ENCODE data around the gene SH3RF2. TPM values are rescaled to one million over a fixed set of nuclear protein-coding genes. Genes with fewer than 3 reads are reported as not detected.

The SH3RF2 gene
- polyA plus RNA-seq, 1 donor from 2014 or later = not detected

DNA sequence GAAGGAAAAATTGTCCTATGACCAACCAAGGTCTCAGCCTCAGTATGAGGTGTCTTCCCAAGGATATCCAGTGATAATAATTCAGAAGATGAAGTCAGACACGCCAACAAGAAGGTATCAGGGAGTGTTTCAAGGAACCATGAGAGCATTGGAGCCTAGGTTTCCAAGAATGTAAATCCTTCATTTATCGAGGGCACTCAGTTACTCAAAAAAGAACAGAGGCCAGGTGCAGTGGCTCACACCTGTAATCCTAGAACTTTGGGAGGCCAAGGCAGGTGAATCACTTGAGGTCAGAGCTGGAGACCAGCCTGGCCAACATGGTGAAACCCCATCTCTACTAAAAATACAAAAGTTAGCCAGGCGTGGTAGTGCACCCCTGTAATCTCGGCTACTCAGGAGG, 98.2 kb downstream of the SH3RF2 start:
- Mint-ChIP-seq H3K9me3 (no peaks in the 10 kb centered on the region), H3K27ac (no peak overlapping the region), H3K4me3 (no peak overlapping the region), H3K36me3 (no peaks in the 10 kb centered on the region), H3K4me1 (no peaks in the 10 kb centered on the region), H3K27me3 (peaks cover 4% of the 10 kb centered on the region)

GRCh38 chr5:146039420-146039819, 103.0 kb downstream of the SH3RF2 start:
- H3K4me1 Mint-ChIP-seq = peaks cover 0 to 2% (median 2%) of the 10 kb centered on the region in 3 donors
- no peak overlapping the region for H3K27ac Mint-ChIP-seq
- no peak overlapping the region for H3K4me3 Mint-ChIP-seq
- no peaks in the 10 kb centered on the region for H3K9me3 Mint-ChIP-seq
- no peaks in the 10 kb centered on the region for H3K36me3 Mint-ChIP-seq
- no peaks in the 10 kb centered on the region for H3K27me3 Mint-ChIP-seq

DNA sequence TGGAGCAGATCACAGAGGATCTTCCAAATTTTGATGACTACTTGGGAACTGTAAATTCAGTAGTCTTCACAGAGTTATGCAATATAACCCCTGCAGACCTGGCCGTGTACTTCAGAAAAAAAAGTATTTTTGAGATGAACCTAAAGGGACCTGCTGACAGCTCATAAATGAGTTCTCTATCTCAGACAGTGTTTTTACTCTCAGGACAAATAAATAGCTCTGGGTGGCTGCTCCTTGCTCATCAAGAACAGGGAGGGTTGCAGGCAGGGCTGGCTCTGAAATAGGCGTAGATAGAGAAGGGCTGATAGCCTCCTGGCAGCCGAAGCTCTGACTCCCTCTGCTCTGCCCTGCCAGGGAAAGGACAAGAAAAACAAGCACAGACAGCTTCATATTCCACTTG, 104.1 kb downstream of the SH3RF2 start:
- Mint-ChIP-seq H3K4me3 (no peak overlapping the region), H3K27ac (no peak overlapping the region), H3K27me3 (no peaks in the 10 kb centered on the region), H3K9me3 (no peaks in the 10 kb centered on the region), H3K4me1 (peaks cover 0 to 2% (median 2%) of the 10 kb centered on the region in 3 donors), H3K36me3 (no peaks in the 10 kb centered on the region)

DNA sequence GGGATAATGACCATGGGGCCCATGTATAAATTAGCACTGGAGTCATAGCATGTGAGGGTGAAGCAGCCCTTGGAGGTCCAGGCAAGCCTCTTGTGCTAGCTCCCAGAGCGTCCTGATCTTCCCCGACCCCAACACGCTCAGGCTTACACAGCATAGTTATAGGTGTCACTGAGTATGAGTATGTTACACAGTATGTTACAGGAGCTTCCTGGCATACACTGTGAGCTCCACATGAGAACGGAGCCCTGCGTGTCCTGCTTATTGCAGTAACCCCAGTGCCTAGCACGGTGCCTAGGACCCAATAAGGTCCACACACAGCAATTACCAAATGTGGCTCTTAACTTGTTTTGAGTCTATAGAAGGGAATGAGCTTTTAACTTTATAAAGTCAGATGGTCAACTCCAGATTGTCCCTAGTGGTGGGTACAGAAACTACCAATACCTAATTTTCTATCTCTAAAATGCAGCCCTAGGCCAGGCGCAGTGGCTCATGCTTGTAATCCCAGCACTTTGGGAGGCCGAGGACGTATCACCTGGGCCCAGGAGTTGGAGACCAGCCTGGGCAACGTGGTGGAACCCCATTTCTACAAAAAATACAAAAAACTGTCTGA, 104.9 kb downstream of the SH3RF2 start:
- no peaks in the 10 kb centered on the region for H3K27me3 Mint-ChIP-seq
- no peak overlapping the region for H3K27ac Mint-ChIP-seq
- H3K9me3 Mint-ChIP-seq = no peaks in the 10 kb centered on the region
- H3K36me3 Mint-ChIP-seq = no peaks in the 10 kb centered on the region
- H3K4me3 Mint-ChIP-seq = peak overlapping the region in 1 of 4 donors; percentile 13
- H3K4me1 Mint-ChIP-seq = peaks cover 0 to 2% (median 2%) of the 10 kb centered on the region in 3 donors

DNA sequence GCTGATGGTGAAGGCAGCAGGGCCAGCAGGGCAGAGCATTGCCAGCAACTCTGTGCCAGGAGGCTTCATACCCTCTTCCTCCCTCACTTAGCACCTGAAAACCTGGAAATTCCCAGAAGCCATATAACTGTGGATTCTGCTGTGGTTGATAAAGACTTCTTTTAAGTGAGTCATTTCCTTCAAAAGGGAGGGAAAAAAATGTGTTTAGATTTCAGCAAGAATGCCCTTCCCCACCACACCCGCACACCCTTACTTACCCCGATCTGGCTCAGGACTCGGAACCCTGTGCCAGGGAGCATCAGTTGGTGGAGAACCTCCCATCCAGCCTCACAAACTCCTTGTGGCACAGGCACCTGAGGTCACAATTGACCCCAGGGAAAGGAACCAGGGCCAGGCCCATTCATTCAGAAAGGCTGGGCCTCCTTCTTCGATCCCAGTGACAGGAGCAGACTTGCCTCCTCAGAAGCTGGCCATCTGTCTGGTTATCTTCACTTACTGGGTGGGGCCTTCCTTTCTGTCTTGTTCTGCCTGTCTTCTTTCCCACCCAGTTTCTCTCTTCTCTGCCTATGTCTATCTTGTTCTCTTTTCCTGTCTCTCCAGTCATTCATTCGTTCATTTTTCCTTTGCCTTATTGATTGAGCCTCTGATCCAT, 106.4 kb downstream of the SH3RF2 start:
- no peak overlapping the region for H3K4me3 Mint-ChIP-seq
- no peak overlapping the region for H3K27ac Mint-ChIP-seq
- no peaks in the 10 kb centered on the region for H3K9me3 Mint-ChIP-seq
- peaks cover 0 to 2% (median 2%) of the 10 kb centered on the region in 3 donors for H3K4me1 Mint-ChIP-seq
- H3K36me3 Mint-ChIP-seq = no peaks in the 10 kb centered on the region
- H3K27me3 Mint-ChIP-seq = no peaks in the 10 kb centered on the region

GRCh38 chr5:146043722-146044121, 107.3 kb downstream of the SH3RF2 start:
- peaks cover 0 to 2% (median 2%) of the 10 kb centered on the region in 3 donors for H3K4me1 Mint-ChIP-seq
- H3K27me3 Mint-ChIP-seq = no peaks in the 10 kb centered on the region
- no peak overlapping the region for H3K4me3 Mint-ChIP-seq
- H3K9me3 Mint-ChIP-seq = no peaks in the 10 kb centered on the region
- no peaks in the 10 kb centered on the region for H3K36me3 Mint-ChIP-seq
- no peak overlapping the region for H3K27ac Mint-ChIP-seq

DNA sequence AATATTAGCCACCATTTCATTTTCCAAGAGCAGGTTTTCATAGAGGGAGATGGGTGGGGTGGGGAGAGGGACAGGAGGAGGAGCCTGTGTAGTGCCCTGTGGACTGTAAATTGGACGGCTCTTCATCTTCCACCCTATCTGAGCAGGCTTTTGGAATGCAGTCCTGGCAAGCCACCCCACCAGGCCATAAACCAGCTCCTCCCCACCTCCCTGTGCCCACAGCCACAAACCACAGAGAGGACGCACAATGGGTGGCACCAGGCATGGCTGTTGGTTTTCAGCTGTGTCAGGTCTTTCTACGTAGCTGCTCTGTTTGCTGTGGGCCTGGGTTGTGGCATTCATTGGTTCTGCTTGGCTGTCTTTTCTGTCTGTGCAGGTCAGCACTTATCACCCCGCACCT, 111.0 kb downstream of the SH3RF2 start:
- Mint-ChIP-seq H3K27me3 (peaks cover 4% of the 10 kb centered on the region), H3K4me3 (no peak overlapping the region), H3K4me1 (no peaks in the 10 kb centered on the region), H3K27ac (no peak overlapping the region), H3K36me3 (no peaks in the 10 kb centered on the region), H3K9me3 (peaks cover 0 to 4% (median 0%) of the 10 kb centered on the region in 3 donors)

GRCh38 chr5:146048994-146049703, 112.8 kb downstream of the SH3RF2 start:
- Mint-ChIP-seq H3K36me3 (no peaks in the 10 kb centered on the region), H3K4me3 (no peak overlapping the region), H3K27me3 (peaks cover 4% of the 10 kb centered on the region), H3K9me3 (peaks cover 0 to 4% (median 0%) of the 10 kb centered on the region in 3 donors), H3K27ac (no peak overlapping the region), H3K4me1 (no peaks in the 10 kb centered on the region)

DNA sequence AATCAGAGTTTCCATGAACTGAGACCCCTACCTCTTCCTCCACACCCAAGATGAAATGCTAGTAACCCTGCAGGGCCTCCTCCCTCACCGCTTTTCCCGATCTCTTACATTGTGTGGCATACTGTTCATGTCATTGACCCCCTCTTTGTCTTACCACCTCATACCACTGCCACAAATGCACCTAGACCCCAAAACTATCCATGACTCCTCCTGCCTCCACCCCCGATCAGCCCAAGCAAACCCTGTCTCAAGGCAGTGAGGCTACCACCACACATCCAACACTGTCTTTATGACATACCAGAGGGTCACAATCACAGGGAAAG, 113.3 kb downstream of the SH3RF2 start:
- H3K36me3 Mint-ChIP-seq = no peaks in the 10 kb centered on the region
- H3K4me3 Mint-ChIP-seq = peak overlapping the region in 1 of 4 donors; percentile 43
- H3K27ac Mint-ChIP-seq = no peak overlapping the region
- H3K27me3 Mint-ChIP-seq = peaks cover 4% of the 10 kb centered on the region
- peaks cover 0 to 4% (median 0%) of the 10 kb centered on the region in 3 donors for H3K9me3 Mint-ChIP-seq
- no peaks in the 10 kb centered on the region for H3K4me1 Mint-ChIP-seq

GRCh38 chr5:146050086-146050485, 113.7 kb downstream of the SH3RF2 start:
- no peak overlapping the region for H3K27ac Mint-ChIP-seq
- H3K27me3 Mint-ChIP-seq = peaks cover 4% of the 10 kb centered on the region
- no peaks in the 10 kb centered on the region for H3K4me1 Mint-ChIP-seq
- no peaks in the 10 kb centered on the region for H3K36me3 Mint-ChIP-seq
- no peak overlapping the region for H3K4me3 Mint-ChIP-seq
- peaks cover 0 to 4% (median 0%) of the 10 kb centered on the region in 3 donors for H3K9me3 Mint-ChIP-seq

DNA sequence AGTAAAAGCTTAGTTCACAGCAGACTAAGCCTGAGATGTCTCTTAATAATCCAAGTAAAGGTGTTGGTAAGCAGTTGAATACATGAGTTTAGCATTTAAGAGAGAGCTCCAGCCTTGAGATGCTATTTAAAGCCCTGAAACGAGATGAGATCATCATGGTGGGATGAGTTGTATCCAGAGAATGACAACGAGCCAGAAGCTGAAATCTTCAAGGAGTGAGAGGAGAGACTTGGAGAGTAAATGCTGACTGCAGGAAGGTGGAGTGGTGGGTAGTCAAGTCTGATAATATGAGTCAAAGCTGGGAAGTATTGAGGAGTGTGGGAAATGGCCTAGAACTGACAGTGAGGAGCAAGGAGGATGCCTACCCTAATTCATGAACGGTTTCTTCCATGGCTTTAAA, 115.3 kb downstream of the SH3RF2 start:
- no peak overlapping the region for H3K4me3 Mint-ChIP-seq
- peaks cover 4% of the 10 kb centered on the region for H3K27me3 Mint-ChIP-seq
- H3K27ac Mint-ChIP-seq = no peak overlapping the region
- no peaks in the 10 kb centered on the region for H3K4me1 Mint-ChIP-seq
- H3K36me3 Mint-ChIP-seq = no peaks in the 10 kb centered on the region
- peaks cover 0 to 4% (median 0%) of the 10 kb centered on the region in 3 donors for H3K9me3 Mint-ChIP-seq

DNA sequence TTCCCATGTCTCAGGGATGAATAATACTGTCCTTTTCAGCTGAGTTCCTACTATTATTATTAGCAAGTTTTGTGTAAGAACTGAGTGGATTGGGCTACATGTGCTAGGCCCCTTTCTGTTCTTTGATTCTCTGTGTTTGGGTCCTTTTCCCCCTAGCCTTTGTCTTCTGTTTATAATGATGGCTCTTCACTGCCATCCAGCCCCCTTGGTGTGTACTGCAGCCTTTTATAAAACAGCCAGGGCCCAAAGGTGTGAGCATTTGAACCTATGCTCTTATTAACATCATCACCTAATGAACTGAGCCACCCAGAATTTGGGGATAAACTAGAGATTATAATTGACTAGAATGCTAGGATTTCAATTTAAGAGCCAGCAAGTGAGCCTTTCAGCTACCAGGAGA, 116.4 kb downstream of the SH3RF2 start:
- no peaks in the 10 kb centered on the region for H3K36me3 Mint-ChIP-seq

DNA sequence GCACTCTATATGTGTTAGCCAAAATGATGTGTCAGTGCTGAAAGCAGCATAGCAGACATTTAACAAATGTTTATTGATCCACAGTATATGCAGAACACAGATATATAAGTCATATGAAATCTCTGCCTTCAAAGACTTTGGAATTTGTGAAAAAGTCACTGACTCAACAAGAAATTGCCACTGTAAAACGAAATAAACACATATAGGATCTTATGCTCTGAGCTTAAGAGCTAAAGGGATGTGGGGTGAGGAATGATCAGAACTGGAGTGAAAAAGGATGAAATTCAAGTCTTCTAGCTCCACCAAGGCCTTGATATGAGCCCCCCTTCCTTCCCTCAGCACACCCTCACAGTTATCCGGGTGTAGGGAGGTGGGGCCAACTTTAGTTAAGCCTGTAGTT, 119.1 kb downstream of the SH3RF2 start:
- no peak overlapping the region for H3K27ac Mint-ChIP-seq
- peaks cover 0 to 4% (median 0%) of the 10 kb centered on the region in 3 donors for H3K9me3 Mint-ChIP-seq
- no peak overlapping the region for H3K4me3 Mint-ChIP-seq
- no peaks in the 10 kb centered on the region for H3K36me3 Mint-ChIP-seq
- H3K4me1 Mint-ChIP-seq = no peaks in the 10 kb centered on the region
- H3K27me3 Mint-ChIP-seq = peaks cover 6% of the 10 kb centered on the region

More for the DNA sequence above, 116.4 kb downstream of the SH3RF2 start:
- no peak overlapping the region for H3K27ac Mint-ChIP-seq
- H3K9me3 Mint-ChIP-seq = peaks cover 0 to 4% (median 0%) of the 10 kb centered on the region in 3 donors
- peaks cover 4% of the 10 kb centered on the region for H3K27me3 Mint-ChIP-seq
- H3K4me1 Mint-ChIP-seq = no peaks in the 10 kb centered on the region
- H3K4me3 Mint-ChIP-seq = no peak overlapping the region

- Mint-ChIP-seq H3K27me3 (peaks cover 4% of the 10 kb centered on the region), H3K4me3 (no peak overlapping the region), H3K4me1 (no peaks in the 10 kb centered on the region), H3K9me3 (no peaks in the 10 kb centered on the region), H3K27ac (peak overlapping the region in 1 of 3 donors; percentile 9), H3K36me3 (no peaks in the 10 kb centered on the region)
These were observed 123.3 kb downstream of the SH3RF2 start for GRCh38 chr5:146059460-146060220.

DNA sequence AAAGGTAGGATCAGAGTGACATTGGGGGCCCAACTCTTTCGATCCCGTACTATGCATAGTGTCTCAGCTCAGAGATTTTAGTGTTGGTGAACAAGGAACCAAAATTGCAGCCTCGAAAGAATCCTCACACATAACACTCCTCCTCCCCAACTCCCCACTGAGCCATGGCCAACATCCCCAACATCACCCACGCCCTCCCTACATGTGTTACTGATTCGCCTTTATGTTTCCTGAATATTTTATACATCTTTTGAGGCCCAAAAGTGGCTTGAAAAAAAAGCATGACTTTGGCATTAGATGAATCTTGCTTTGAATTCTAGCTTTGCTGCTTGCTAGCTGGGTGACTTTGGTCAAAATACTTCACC, 123.8 kb downstream of the SH3RF2 start:
- H3K9me3 Mint-ChIP-seq = no peaks in the 10 kb centered on the region
- peak overlapping the region in 1 of 3 donors; percentile 9 for H3K27ac Mint-ChIP-seq
- no peaks in the 10 kb centered on the region for H3K4me1 Mint-ChIP-seq
- H3K4me3 Mint-ChIP-seq = no peak overlapping the region
- H3K27me3 Mint-ChIP-seq = peaks cover 4% of the 10 kb centered on the region
- H3K36me3 Mint-ChIP-seq = no peaks in the 10 kb centered on the region
